PC-9 (cell line): ENCODE data around the gene OR10G6.

ENCODE experiments used
- CTCF ChIP-seq: fragments of 200-600 bp; sonication (generic); conservative IDR thresholded peaks from 2 replicates; pipeline ENCODE4 v1.6.1; 2017; ENCODE audit warnings: mixed run types, antibody characterized with exemption, mild to moderate bottlenecking, moderate library complexity
- EZH2 ChIP-seq: fragments of 200-600 bp; sonication (generic); IDR thresholded peaks from 2 replicates; pipeline ENCODE4 v1.8.0; 2017; ENCODE audit warnings: antibody characterized with exemption, low read depth

DNA sequence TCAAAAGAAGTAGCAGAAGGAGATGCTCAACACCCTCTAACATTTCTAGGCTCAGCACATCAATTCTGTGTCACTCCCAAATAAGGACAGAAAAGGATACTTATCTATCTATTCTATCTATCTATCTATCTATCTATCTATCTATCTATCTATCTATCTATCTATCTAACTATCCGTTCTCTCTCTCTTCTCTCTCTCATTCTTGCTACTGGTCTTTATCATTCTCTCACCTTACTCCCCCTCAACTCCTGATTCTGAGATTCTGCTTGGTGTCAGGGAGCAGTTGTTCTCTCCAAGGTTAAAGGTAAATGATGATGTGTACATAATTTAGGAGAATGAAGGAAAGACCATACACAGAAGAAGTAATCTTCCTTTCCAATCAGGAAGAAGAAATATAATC, at the start of gene OR10G6:
- TF ChIP-seq CTCF: no peak
- no peak for TF ChIP-seq EZH2
